ENCODE measurements around the gene GPC1.

The GPC1 gene

GRCh38 chr2:240397924-240398645 is 37.4 kb upstream of the GPC1 start:
- DNase-seq = no peak

DNA sequence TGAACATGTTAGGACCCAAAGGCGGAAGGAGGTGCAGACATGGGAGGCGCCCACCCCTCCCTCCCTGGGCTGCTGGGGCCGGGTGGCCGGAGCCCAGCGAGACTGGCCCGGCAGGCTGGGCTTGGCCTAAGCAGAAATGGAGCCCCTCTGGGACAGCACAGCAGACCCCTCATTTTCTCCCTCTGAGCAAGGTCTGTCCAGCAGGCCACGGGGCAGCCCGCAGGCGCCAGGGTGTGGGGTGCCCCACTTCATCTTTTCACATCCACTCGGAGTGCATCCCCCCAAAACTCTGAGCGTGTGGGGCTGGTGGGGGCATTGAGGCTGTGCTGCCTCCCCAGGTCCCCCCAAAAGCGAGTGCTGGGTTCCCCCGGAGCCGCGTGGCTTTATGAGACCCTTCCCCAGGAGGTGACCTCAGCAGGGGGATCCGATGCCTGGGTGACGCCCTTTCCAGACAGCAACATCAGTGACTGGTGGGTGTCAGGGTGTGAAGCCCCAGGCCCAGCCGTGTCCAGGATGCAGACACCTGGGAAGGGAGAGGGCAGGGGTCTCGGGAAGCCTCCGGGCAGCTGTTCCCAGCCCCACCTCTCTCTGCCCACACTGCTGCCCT is 36.7 kb upstream of the GPC1 start:
- no peak for DNase-seq

DNA sequence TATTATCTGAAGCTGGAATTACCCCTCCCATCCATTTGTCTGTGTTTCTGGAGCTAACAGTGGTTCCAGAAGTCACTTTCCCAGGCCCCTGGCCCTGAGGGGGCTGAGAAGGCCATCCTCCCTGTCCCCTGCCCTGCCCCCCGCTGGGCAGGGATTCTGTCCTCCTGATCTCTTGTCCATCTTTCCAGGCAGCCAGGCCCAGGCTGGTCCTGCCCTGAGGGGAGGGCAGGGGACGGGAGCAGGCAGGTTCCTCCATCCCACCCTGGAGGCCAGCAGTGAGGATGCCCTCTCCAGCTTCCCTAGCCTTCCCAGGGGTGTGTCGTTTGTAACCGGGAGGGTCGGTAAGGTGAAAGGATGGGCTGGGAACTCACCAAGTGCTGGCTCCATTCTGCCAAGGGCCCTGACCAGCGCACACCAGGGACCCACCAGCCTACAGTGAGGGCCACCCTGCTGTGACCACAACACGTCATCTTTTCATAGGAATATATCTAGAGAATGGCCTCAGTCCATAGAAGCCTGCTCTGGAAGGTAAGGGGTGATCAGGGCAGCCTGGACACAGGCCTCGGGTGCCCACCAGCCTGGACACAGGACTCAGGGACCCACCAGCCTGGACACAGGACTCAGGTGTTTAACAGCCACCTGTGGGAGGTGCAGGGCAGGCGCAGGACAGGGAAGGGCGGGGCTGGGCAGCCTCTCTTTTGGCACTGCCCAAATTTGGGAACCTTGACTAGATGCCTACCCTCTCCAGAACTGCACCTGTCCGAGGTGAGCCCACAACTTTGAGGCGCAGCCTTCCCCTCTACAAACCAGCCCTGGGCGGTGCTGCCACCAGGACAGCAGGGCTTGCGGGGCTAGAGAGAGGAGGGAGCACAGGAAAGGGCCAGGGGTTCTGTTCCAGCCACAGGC is 35.8 kb upstream of the GPC1 start:
- no peak for DNase-seq

DNA sequence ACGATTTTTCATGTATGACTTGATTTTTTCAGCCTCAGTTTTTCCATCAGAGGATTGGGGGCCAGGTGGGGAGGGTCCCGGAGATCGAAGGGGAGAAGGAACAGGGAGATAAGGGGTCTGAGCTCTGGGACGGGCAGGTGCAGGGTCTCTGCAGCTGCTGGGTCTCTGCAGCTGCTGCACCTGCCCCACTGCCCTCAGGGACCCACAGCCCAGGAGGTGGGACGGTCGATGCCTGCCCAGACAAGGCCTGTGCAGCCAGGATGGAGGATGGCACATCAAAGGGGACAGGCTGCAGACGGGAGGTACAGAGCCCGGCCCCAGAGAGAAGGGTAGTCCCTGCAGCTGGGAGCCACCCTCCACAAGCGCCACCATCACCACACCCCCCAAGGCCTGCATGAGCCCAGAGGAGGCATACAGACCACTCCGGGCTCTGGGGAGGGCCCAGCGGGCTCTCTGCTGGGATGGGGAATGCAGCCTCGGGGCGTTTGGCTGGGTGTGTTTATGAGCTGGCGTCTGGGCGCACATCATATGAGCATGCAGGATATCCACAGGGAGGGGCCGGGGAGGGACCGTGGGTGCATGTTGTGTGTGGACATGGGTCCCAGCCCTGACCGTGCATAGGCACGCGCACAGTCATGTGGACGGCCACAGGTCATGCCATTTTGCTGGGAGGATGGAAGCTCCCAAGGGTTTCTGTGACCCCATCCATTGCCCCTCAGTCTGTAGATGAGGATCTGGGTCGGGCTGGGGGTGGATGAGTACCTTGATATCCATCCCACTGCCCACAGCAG is 34.9 kb upstream of the GPC1 start:
- no peak for DNase-seq

DNA sequence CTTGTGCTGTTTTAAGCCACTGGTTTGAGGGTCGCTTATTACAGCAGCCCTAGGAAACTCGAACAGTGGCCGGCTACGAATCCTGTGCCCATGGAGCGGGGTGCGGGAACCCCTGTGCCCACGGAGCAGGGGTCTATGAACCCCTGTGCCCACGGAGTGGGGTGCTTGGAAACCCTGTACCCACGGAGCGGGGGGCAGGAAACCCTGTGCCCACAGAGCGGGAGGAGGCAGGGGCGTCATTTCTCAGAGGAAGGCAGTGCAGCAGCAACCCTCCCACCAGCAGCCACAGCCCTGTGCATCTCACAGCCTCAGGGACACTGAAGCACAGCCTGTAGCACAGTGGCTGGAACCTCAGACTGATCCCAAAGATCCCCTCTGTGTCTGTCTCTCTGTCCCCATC is 34.2 kb upstream of the GPC1 start:
- DNase-seq = no peak

DNA sequence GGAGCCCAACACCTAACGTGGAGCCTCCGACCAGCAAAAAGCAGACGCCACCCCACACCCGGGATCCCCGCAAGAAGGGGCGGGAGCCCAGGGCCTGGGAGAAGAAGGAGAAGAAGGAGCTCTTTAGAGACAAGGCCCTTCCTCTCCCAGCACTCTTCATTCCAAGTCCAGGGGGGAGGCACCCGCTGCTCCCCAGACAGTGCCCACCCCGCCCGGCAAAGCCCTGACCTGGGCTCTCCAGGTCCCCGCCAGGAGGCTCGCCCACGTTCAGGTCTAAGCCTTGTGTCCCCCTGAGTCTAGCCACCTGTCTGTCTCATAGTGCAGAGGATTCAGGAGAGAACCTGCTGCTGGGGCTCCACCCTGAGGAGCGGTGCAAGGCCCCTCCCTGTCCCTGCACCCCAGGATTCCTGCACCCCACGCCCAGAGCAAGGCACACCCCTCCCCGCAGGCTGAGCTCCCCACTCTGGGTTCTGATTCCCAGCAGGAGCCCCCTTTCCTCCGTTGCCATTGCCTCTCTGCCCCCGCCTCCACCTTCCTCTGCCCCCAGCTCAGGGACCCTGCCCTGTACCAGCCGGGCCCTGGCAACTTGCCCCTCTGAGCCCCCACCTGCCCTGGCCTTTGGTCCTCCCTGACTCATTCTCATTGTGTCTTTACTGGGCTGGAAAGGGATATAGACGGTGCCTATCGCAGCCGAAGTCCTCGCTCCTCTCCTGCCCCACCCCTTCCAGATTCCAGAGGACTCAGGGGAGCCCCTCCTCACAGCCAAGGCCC is 33.5 kb upstream of the GPC1 start:
- no peak for DNase-seq

DNA sequence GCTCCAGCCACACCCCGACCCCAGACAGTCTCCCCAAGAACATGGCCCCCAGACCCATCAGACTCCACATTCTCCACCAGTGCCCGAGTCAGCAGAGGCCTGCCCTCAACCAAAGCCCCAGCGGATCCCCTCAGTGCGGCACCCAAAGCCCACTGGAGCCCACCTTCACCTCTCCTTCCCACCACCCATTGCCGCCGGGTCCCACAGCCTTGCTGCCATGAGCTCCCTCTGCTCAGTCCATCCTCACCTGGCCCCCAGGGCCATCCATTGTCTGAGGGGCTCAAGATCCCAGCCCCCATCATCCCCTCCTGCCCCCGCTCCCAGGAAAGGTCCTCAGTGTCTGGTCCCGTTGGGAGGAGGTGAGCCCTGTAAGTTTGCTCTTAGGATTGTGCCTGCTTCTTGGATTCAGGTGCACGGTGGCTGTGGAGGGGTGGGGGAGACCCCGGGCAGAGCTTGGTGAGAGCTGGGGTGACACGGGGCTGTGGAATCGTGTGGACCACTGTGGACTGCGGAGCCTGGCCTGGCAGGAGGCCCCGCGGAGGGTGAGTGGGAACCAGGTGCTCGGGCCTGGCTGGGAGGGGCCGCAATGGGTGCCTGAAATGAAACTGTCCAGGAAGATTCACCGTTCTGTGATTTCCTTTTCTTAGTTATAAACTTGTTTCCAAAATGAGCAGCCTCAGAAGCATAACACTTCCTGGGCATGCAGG is 32.7 kb upstream of the GPC1 start:
- no peak for DNase-seq

GRCh38 chr2:240403396-240404104 is 31.9 kb upstream of the GPC1 start:
- no peak for DNase-seq

- no peak for DNase-seq
Observed at GRCh38 chr2:240404174-240404852, 31.1 kb upstream of the GPC1 start.

DNA sequence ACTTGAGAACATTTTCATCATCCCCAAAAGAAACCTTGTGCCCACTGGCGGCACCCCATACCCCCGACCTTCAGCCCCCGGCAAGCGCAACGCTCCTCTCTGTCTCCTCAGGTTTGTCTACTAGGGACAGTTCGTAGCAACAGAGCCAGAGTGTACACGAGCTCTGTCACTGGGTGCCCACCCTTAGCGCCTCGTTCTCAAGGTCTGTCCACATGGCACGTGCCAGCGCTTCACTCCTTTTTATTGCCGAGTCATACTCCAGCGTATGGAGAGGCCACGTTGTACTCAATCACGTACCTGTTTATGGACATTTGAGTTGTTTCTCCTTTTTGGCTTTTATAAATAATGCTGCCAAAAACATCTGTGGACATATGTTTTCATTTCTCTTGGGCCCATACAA is 30.3 kb upstream of the GPC1 start:
- no peak for DNase-seq

GRCh38 chr2:240405684-240406313 is 29.7 kb upstream of the GPC1 start:
- no peak for DNase-seq

DNA sequence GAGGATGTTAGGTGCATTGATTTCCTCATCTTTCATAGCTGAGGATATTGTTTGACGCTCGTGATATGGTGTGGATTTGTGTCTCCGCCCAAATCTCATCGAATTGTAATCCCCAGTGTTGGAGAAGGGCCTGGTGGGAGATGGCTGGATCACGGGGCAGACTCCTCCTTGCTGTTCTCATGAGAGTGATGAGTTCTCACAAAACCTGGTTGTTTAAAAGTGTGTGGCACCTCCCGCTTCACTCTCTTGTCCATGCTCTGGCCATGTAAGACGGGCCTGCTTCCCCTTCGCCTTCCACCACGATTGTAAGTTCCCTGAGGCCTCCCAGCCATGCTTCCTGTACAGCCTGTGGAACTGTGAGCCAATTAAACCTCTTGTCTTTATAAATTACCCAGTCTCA is 28.4 kb upstream of the GPC1 start:
- no peak for DNase-seq

GRCh38 chr2:240410004-240410403 is 25.5 kb upstream of the GPC1 start:
- DNase-seq = no peak

GRCh38 chr2:240410808-240411207 is 24.7 kb upstream of the GPC1 start:
- DNase-seq = no peak

- no peak for DNase-seq
Observed at GRCh38 chr2:240411261-240412160, 24.0 kb upstream of the GPC1 start.

GRCh38 chr2:240412211-240412861 is 23.1 kb upstream of the GPC1 start:
- no peak for DNase-seq

DNA sequence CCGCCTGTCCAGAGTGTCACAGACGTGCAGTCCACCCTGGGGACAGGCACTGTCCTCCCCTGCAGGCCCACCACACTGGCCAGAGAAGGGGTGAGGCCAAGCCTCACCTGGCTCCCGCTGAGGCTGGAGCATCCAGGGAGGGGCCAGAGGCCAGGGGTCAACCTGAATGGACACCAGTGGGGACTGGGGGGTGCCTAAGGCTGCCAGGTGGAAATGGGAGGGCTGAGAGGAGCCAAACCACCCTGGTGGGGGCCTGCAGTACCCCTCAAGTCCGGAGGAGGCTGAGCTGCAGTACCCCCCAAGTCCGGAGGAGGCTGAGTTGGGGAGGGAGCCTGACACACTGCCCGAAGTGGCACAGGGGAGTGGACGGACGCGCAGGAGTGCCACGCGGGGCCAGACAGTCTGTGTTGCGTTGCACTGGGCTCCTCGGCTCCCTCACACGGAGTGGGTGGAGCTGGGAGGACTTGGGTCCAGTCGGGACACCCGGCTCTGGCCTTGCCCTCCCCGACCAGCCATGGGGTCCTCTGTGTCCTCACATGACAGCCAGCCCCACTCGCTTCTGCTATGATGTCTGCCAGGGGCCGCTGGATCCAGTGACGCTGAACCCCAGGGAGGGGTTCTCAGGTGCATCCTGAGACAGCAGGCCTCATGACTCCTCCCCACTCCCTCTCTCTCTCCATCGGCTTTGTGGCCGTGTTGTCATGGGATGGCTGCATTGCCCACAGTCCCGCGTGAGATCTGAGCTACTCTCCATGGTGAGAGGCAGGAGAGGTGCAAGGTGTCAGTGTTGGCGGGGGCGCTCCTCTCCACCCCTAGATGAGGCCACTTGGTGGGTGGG is 22.3 kb upstream of the GPC1 start:
- no peak for DNase-seq
